Measurements from ENCODE around the gene PTPRCAP.

- TF ChIP-seq CREB1 (CRISPR knock-in tag; IDR thresholded peaks at IDR 0.05; ENCODE audit: low read depth) (no peak), EZH2 (IDR thresholded peaks at IDR 0.05; ENCODE audit: low read depth, unreplicated experiment) (no peak), POLR2AphosphoS5 (IDR thresholded peaks at IDR 0.05; ENCODE audit: low read depth) (no peak), EZH2phosphoT487 (IDR thresholded peaks at IDR 0.05; ENCODE audit: unreplicated experiment) (no peak), STAT1 (IDR thresholded peaks at IDR 0.05; ENCODE audit: unreplicated experiment) (no peak)
- TF ChIP-seq, protein P1, sequence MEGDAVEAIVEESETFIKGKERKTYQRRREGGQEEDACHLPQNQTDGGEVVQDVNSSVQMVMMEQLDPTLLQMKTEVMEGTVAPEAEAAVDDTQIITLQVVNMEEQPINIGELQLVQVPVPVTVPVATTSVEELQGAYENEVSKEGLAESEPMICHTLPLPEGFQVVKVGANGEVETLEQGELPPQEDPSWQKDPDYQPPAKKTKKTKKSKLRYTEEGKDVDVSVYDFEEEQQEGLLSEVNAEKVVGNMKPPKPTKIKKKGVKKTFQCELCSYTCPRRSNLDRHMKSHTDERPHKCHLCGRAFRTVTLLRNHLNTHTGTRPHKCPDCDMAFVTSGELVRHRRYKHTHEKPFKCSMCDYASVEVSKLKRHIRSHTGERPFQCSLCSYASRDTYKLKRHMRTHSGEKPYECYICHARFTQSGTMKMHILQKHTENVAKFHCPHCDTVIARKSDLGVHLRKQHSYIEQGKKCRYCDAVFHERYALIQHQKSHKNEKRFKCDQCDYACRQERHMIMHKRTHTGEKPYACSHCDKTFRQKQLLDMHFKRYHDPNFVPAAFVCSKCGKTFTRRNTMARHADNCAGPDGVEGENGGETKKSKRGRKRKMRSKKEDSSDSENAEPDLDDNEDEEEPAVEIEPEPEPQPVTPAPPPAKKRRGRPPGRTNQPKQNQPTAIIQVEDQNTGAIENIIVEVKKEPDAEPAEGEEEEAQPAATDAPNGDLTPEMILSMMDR (conservative IDR thresholded peaks at IDR 0.05; ENCODE audit: low read depth in 2 of 2) = no peak
Observed at GRCh38 chr11:67472882-67473281, 35.4 kb upstream of the PTPRCAP start.
